Urinary bladder (tissue), 4 donors: ENCODE results near the gene TAF1C. TPM values are rescaled to one million over a fixed set of nuclear protein-coding genes. Genes with fewer than 3 reads are reported as not detected.
"Not testable (repeated sequence)": the region's sequence is repeated elsewhere in the genome, so short reads cannot be mapped to it uniquely, and the experiment has no call there.

Experiments
- DNase-seq: peaks from one replicate; pipeline ENCODE4 v3.0.0-alpha.2; 2015; ENCODE audit errors: extremely low spot score
- H3K27ac ChIP-seq: one replicate; pipeline ENCODE4 v1.5.1; 2013; ENCODE audit warnings: low read depth, mild to moderate bottlenecking, moderate library complexity
- H3K36me3 ChIP-seq: one replicate; pipeline ENCODE4 v1.6.1; 2013; ENCODE audit warnings: mild to moderate bottlenecking, moderate library complexity; ENCODE audit not compliant: insufficient read depth
- H3K4me1 ChIP-seq: one replicate; pipeline ENCODE4 v1.6.1; 2013; ENCODE audit warnings: mild to moderate bottlenecking, moderate library complexity; ENCODE audit not compliant: insufficient read depth
- H3K4me3 ChIP-seq: one replicate; pipeline ENCODE4 v1.5.1; 2013; ENCODE audit warnings: low read depth, low read length
- WGBS: extraction: QIAGEN DNeasy Blood & Tissue Kit; methylation state at CpG from one replicate; pipeline ENCODE4 v1.1.7; 2013; 5-methylcytosine and 5-hydroxymethylcytosine counted together
- polyA plus RNA-seq: library from polyadenylated mRNA; stranded (reverse); fragments of 200-250 nt; gene quantifications from one replicate; pipeline ENCODE4 v1.2.3, GENCODE V29; 2013
- total RNA-seq: library from RNA; depleted of rRNA; stranded (reverse); fragments of >200 nt; gene quantifications from one replicate; pipeline ENCODE4 v1.2.3, GENCODE V29; 2014
- donor health status: healthy with polysubstance abuse.
- donor health status: healthy.

Gene TAF1C
- total and polyA plus RNA-seq, 2 donors = 24.4 to 39.3 TPM

DNA sequence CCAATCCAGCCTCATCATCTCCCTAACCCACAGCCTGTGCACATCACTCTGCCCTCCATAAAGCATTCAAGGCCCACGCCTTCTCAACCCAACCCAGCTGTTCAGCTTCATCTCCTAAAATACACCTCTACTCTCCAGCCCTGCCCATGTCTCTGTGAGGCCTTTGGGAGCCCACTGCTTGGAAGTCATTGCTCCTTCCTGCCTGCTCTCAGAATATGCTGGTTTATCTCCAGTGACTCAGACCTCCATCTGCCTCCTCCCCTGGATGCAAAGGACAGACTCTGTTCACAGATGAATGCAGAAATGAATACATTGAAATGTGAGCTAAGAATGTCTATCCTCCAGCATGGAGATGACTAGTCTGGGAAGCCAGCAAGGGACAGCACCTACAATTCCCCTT is 34.0 kb upstream of the TAF1C start:
- H3K4me3 ChIP-seq = no peak overlapping the region
- no peak for DNase-seq
- 93% methylated on average over 1 of the region's 1 CpG for WGBS
- no peaks in the 10 kb centered on the region for H3K4me1 ChIP-seq
- H3K36me3 ChIP-seq = no peaks in the 10 kb centered on the region
- no peak overlapping the region for H3K27ac ChIP-seq

GRCh38 chr16:84218956-84219355 is 32.1 kb upstream of the TAF1C start:
- Histone ChIP-seq H3K27ac (no peak overlapping the region), H3K36me3 (no peaks in the 10 kb centered on the region), H3K4me1 (no peaks in the 10 kb centered on the region), H3K4me3 (no peak overlapping the region)
- 73% methylated on average over 6 of the region's 6 CpGs for WGBS
- no peak for DNase-seq

DNA sequence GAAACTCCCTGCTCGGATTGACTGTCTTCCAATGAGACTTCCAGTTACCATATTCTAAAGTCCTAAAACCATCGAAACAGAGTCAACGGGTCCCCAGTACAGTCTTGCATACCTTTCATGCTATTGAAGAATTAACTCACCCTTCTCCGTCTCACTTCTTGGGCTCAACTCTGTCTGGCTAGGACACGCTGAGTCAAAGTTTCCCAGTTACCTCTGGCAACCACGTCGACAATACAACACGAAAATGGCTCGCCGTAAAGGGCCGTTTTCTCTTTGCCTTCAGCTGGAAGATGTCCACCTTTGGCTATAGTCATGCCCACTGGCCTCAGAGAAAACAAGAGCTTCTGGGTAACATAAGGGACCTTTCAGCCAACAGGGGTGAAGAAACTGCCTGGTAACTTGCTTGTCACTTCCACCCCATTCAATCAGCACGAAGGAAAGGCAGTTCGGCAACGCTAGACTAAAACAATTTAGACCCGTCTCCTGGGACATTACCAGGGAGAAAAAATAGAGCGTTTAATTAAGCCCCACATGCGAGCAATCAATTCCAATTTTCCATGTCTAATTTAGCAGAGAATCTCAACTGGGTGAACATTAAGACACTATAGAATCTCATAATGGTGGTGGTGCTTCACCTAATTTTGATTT is 31.4 kb upstream of the TAF1C start:
- WGBS = 79% methylated on average over 17 of the region's 17 CpGs
- DNase-seq = no peak
- H3K4me1 ChIP-seq = no peaks in the 10 kb centered on the region
- H3K36me3 ChIP-seq = no peaks in the 10 kb centered on the region
- H3K27ac ChIP-seq = no peak overlapping the region
- no peak overlapping the region for H3K4me3 ChIP-seq

- not testable (repeated sequence) for H3K27ac ChIP-seq, H3K4me1 ChIP-seq, H3K4me3 ChIP-seq, H3K36me3 ChIP-seq, DNase-seq
- 94% methylated on average over 3 of the region's 3 CpGs for WGBS
Measured at GRCh38 chr16:84216144-84216543, 29.3 kb upstream of the TAF1C start.

DNA sequence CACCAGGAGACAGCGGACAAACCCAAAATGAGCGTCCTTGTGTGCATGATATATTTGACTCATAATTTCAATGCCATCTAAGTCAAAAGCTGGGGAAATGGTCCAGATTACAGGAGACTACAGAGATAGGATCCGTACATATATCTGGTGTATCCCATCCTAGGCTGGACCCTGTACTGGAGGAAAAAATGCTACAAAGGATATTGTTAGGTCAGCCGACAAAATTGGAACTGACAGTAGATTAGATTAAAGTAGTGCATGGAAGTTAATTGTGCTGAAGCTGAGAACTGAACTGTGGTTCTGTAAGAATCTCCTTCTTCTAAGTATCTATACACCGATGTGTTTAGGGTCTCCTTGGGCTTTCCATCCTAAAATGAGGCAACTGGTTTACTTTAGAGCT is 28.7 kb upstream of the TAF1C start:
- WGBS = 76% methylated on average over 5 of the region's 5 CpGs
- Histone ChIP-seq H3K4me1 (no peaks in the 10 kb centered on the region), H3K4me3 (no peak overlapping the region), H3K36me3 (no peaks in the 10 kb centered on the region), H3K27ac (no peak overlapping the region)
- DNase-seq = no peak

DNA sequence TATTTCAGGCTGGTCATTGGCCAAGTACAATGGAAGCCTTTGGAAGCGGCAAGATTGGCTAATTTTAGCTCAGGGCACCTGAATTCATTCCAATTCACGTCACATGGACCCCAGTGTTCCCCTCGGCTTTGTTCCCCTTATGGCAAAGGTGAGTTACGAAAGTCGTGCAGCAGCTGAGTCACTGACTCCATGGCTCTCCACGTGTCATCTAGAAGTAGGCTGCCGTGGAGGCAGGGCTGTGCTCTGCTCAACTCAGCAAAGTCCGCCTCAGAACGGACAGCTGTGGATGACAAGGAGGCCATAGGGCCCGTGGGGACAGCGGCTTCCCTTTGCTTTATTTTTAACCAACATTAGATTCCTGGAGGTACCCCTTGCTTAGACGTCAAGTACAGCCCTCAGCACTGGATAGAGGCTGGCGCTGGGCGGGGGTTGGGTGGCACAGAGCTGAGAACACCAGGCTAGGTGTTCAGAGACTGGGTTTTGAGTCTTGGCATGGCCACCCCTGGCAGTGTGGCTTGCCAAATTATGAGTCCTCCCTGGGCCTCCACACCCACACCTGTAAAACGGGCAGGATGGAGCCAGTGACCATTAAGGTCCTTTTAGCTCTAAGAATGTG is 27.7 kb upstream of the TAF1C start:
- Histone ChIP-seq H3K4me1 (no peaks in the 10 kb centered on the region), H3K36me3 (no peaks in the 10 kb centered on the region), H3K4me3 (no peak overlapping the region), H3K27ac (no peak overlapping the region)
- no peak for DNase-seq
- 82% methylated on average over 15 of the region's 15 CpGs for WGBS

- no peak for DNase-seq
- Histone ChIP-seq H3K36me3 (no peaks in the 10 kb centered on the region), H3K27ac (no peak overlapping the region), H3K4me3 (no peak overlapping the region), H3K4me1 (no peaks in the 10 kb centered on the region)
- 91% methylated on average over 4 of the region's 4 CpGs for WGBS
Measured at GRCh38 chr16:84212631-84213030, 25.8 kb upstream of the TAF1C start.

DNA sequence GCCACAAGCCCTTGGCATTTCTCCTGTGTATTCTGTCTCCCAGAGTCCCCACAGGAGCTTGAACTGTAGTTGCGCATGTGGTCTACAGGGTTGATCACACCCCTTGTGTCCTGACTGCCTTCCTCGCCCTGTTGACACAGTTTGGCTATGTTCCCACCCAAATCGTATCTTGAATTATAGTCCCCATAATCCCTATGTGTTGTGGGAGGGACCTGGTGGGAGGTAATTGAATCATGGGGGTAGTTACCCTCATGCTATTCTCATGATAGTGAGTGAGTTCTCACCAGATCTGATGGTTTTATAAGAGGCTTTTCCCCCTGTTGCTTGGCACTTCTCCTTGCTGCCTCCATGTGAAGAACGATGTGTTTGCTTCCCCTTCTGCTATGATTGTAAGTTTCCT is 25.3 kb upstream of the TAF1C start:
- H3K27ac ChIP-seq = no peak overlapping the region
- 51% methylated on average over 4 of the region's 4 CpGs for WGBS
- H3K4me1 ChIP-seq = no peaks in the 10 kb centered on the region
- H3K36me3 ChIP-seq = no peaks in the 10 kb centered on the region
- H3K4me3 ChIP-seq = no peak overlapping the region
- DNase-seq = no peak

DNA sequence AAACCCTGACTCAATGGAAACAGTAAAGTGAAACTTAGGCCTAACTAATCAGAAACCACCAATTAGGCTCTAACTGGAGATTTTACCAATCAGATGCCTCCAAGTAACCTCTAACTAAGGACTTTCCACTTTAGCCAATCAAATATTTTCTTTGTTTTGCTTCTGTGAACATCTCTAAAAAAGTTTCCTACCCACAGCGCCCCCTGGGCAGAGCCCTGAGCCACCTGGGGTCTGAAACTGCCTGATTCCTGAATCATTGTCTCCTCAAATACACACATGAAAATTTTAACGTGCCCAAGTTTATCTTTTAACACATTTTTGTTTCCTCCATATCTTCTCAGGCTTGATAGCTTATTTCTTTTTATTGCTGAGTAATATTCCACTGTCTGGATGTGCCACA is 23.1 kb upstream of the TAF1C start:
- DNase-seq = no peak
- WGBS = 82% methylated on average over 2 of the region's 2 CpGs
- H3K27ac ChIP-seq = no peak overlapping the region
- no peaks in the 10 kb centered on the region for H3K4me1 ChIP-seq
- no peaks in the 10 kb centered on the region for H3K36me3 ChIP-seq
- no peak overlapping the region for H3K4me3 ChIP-seq

DNA sequence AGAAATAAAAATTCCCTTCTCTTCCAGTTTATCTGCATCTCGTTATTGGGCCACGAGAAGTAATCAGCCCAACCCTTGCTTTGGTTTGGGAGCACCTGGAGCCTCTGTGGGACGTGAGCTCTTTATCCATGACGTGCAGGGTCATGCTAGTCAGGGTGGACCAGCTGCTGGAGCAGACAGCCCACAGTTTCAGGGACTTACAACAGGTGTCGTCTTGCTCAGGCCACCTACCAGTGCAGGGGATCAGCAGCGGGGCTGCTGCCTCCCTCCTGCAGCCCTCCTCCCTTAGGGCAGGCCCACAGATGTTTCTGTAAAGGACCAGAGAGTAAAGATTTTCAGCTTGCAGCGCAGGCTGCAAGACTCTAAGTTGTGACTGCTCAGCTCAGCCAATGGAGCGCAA is 21.0 kb upstream of the TAF1C start:
- WGBS = 75% methylated on average over 8 of the region's 8 CpGs
- no peaks in the 10 kb centered on the region for H3K4me1 ChIP-seq
- H3K36me3 ChIP-seq = no peaks in the 10 kb centered on the region
- no peak for DNase-seq
- no peak overlapping the region for H3K4me3 ChIP-seq
- H3K27ac ChIP-seq = no peak overlapping the region

GRCh38 chr16:84207251-84207650 is 20.4 kb upstream of the TAF1C start:
- WGBS = 52% methylated on average over 6 of the region's 6 CpGs
- Histone ChIP-seq H3K27ac (no peak overlapping the region), H3K4me1 (no peaks in the 10 kb centered on the region), H3K36me3 (no peaks in the 10 kb centered on the region), H3K4me3 (no peak overlapping the region)
- no peak for DNase-seq

DNA sequence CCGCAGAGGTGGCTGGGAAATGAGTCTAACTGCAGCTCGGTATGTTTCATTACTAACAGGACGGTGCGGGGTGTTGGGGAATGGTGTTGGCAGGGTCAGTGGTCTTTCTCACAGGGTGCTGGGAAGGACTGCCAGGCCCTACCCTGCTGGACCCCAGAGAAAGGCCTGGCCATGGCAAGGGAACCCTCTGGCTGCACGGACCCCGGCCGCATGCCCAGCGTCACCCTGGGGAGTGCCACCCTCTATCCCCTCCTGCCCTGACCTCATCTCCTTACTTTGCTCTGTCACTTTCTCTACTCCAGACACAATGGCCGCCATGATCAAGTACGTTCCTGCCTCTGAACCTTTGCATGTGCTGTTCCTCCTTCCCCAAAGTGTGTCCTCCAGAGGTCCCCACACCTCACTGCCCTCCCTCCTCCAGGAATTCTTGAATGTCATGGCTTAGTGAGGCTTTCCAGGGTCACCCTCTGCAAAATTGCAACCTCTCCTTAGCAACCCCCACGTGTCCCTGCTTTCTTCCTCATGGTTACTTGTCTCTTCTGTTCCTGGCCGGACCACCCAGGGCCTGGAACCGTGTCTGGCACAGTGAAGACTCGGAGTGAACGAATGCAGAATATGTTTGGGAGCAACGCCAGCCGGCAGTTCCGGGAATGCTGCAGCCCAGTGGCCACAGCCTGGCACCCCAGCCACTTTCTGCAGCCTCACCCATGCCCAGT is 19.3 kb upstream of the TAF1C start:
- no peak for DNase-seq
- 85% methylated on average over 18 of the region's 18 CpGs for WGBS
- no peak overlapping the region for H3K4me3 ChIP-seq
- no peaks in the 10 kb centered on the region for H3K4me1 ChIP-seq
- no peak overlapping the region for H3K27ac ChIP-seq
- no peaks in the 10 kb centered on the region for H3K36me3 ChIP-seq

- 92% methylated on average over 6 of the region's 6 CpGs for WGBS
- H3K27ac ChIP-seq, DNase-seq: not testable (repeated sequence)
Measured at GRCh38 chr16:84205123-84205522, 18.3 kb upstream of the TAF1C start.

DNA sequence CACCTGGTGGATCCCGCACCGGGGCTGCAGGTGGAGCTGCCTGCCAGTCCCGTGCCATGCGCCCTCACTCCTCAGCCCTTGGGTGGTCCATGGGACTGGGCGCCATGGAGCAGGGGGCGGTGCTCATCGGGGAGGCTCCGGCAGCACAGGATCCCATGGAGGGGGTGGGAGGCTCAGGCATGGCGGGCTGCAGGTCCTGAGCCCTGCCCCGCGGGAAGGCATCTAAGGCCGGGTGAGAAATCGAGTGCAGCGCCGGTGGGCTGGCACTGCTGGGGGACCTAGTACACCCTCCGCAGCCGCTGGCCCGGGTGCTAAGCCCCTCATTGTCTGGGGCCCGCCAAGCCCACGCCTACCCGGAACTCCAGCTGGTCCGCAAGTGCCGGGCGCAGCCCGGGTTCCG is 17.7 kb upstream of the TAF1C start:
- 85% methylated on average over 26 of the region's 26 CpGs for WGBS
- not testable (repeated sequence) for H3K4me1 ChIP-seq, H3K27ac ChIP-seq, H3K36me3 ChIP-seq, H3K4me3 ChIP-seq, DNase-seq

More at GRCh38 chr16:84205123-84205522, 18.3 kb upstream of the TAF1C start:
- not testable (repeated sequence) for H3K36me3 ChIP-seq, H3K4me3 ChIP-seq, H3K4me1 ChIP-seq
